Activated T-cell treated with anti-CD3 and anti-CD28 coated beads for 48 hours (primary cell): ENCODE measurements around the gene RBFOX2.

Experiments used
- DNase-seq: peaks from one replicate; pipeline ENCODE4 v3.0.0-alpha.2; 2020; ENCODE audit warnings: low read depth

RBFOX2 gene

GRCh38 chr22:35894937-35895708, 133.5 kb downstream of the RBFOX2 start:
- no peak for DNase-seq

- DNase-seq: no peak
Measured at GRCh38 chr22:35894464-35894878, 134.2 kb downstream of the RBFOX2 start.

- DNase-seq: no peak
Measured at GRCh38 chr22:35893698-35894097, 134.9 kb downstream of the RBFOX2 start.

GRCh38 chr22:35892192-35892591, 136.4 kb downstream of the RBFOX2 start:
- DNase-seq: no peak

DNA sequence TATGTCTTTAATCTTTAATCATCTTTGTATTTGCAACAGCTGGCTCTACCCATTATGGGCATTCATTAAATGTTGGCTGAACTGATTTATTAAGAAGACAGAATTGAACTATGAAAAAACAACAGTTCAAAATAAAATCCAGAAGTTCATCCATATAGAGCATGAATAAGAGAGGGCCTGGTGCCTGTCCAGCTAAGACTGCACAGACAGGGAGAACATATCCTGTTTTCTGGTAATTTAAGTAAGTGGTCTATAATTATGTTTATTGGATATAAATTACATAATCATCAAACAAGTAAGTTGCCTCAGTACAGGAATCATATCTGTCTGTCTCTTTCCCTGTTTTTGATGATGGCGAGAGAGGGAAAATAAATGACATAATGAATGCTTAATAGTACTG, 137.2 kb downstream of the RBFOX2 start:
- DNase-seq: no peak

DNA sequence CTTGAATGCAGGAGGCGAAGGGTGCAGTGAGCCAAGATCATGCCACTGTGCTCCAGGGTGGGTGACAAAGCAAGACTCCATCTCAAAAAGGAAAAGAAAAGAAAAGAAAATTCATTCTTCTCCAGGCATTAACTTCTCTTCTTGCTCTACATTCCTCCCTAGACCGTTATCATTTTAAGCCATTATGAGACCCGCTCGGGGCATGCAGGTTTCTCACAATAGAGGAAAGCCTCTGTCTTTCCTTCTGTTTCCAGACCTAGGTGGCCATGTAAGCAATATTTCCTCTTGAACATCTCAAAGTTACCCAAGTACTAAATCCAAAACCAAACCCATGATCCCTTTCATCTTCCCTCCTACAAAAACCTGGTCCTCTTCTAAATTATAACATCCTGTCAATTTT, 139.6 kb downstream of the RBFOX2 start:
- no peak for DNase-seq

DNA sequence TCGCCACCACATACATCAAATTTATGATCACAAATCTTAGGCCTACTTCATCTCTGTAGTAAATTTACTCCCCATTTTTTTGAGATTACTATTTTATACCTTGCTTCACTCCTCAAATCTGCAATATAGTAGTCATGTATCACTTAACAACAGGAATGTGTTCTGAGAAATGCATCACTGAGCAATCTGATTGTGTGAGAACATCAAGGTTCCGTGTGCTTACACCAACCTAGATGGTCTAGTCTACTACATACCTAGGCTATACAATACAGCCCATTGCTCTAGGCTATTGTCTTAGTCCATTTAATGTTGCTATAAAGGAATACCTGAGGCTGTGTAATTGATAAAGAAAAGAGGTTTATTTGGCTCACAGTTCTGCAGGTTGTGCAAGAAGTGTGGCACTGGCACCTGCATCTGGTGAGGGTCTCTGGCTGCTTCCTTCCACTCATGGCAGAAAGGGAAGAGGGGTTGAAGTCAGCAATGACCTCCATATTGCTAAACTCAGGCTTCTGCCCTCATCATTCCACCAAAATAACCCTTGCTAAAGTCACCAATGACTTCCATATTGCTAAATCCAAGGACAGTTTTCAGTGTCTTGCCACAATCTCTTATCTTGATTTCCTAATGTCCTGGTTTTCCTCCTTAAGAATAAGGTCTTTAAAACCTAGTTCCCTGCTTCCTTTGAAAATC, 140.3 kb downstream of the RBFOX2 start:
- DNase-seq: no peak

GRCh38 chr22:35887296-35887875, 141.2 kb downstream of the RBFOX2 start:
- DNase-seq: no peak

GRCh38 chr22:35886309-35886708, 142.3 kb downstream of the RBFOX2 start:
- no peak for DNase-seq

- DNase-seq: no peak
Measured at GRCh38 chr22:35884529-35884928, 144.1 kb downstream of the RBFOX2 start.

- DNase-seq: no peak
Measured at GRCh38 chr22:35883031-35883620, 145.5 kb downstream of the RBFOX2 start.

DNA sequence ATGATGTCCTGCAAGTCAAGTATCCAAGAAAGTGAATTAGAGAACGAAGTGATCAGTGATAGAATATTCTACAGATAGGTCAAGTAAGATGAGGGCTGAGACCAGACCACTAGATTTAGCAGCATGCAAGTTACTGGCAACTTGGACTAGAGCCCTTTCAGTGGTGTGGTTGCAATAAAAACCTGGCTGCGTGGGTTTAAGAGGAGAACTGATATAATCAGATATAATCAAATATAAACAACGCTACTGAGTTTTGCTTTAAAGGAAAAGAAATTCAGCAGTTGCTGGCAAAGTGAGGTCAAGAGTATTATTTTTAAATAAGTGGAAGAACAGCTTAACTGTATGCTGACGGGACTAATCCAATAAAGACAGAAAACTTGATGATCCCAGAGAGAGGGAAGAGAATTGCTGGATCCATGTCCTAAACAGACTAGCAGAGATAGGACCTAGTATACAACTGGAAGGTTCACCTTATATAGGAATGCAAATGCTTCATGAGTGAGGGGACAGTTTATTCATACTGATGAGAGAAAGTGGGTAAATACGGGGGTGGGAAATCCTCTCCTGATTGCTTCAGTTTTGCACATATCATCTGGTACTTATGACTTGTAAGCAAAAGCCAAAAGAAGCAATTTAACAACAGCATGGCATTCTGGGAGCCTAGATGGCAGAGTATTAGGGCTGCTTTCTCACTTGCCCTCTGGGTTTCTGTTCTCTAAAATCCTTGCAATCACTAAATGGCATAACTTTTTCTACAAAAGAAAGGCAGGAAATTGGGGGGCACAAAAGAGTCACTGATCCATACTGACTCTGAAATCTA, 146.2 kb downstream of the RBFOX2 start:
- no peak for DNase-seq

- no peak for DNase-seq
Measured at GRCh38 chr22:35879351-35879750, 149.3 kb downstream of the RBFOX2 start.

DNA sequence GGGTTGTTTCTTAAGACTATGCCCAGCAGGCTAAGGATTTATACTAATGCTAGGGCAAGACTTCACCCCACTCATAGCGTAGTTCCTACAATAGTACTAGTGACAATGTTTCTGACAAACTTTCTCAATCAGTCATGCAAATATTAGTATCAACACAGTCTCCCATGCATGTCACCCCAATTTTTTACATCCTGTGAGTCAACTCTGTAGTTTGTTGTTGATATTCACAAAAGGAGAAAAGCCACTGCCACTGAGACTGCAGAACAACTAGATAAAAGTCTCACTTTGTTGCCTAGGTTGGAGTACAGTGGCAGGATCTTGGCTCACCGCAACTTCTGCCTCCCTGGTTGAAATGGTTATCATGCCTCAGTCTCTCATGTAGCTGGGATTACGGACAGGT, 155.2 kb downstream of the RBFOX2 start:
- DNase-seq: no peak

- DNase-seq: no peak
Measured at GRCh38 chr22:35872451-35872850, 156.2 kb downstream of the RBFOX2 start.

- no peak for DNase-seq
Measured at GRCh38 chr22:35870517-35871293, 157.9 kb downstream of the RBFOX2 start.

DNA sequence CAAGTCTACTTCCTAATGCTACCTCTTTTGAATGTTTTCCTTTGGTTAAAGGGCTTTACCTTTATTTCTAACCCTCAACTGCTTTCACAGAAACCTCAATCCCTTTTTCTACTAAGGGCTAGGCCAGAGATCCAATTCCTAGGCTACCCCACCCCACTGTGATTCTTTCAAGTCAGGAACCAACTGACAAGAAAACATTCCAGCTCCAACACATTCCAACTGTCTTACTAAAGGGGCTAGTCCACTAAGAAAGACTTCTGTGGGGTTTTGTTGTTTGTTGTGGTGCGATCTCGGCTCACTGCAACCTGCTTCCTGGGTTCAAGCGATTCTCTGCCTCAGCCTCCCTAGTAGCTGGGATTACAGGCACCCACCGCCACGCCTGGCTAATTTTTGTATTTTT, 159.7 kb downstream of the RBFOX2 start:
- DNase-seq: no peak

GRCh38 chr22:35866651-35867050, 162.0 kb downstream of the RBFOX2 start:
- DNase-seq: no peak

DNA sequence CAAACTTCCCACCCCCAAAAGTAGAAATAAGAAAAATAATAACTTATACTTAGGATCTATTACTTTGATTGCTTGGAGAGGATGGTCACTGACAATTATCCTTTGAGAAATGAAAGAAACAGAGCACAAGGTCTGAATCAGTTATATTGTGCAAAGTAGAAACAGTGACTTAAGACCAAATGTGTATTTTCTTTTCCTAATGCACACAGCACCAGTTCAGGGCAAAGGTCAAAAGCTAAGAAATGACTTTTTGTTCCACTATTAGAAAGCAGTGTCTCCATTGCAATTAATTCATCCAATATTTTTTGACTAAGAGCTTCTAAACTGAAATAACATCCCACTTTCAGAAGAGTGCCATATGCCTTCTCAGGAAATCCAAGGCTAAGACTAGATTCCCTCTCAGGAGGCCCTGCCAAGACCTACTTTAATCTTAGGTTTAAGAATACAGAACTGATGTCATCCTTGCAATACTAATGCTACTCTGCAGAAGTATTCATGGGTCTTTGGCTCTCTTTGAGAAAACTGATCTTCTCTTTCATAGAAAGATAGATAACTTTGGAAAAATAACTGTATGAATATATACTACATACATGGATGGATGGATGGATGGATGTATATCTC, 164.0 kb downstream of the RBFOX2 start:
- no peak for DNase-seq

- DNase-seq: no peak
Measured at GRCh38 chr22:35863432-35863831, 165.2 kb downstream of the RBFOX2 start.

- no peak for DNase-seq
Measured at GRCh38 chr22:35862697-35863096, 165.9 kb downstream of the RBFOX2 start.
